ENCODE data around the gene MAZ.
A peak's percentile ranks its signal among the peaks of the same experiment; 100 is the strongest.

Gene MAZ

GRCh38 chr16:29807426-29808218, 1.3 kb downstream of the MAZ start:
- Histone ChIP-seq H3K27me3 (replicated peaks; ENCODE audit: control insufficient read depth, insufficient read depth, low read length) (no peaks in the 10 kb centered on the region), H3K36me3 (ENCODE audit: control insufficient read depth, insufficient read depth, low read length) (peaks cover 15% of the 10 kb centered on the region), H3K4me3 (replicated peaks; ENCODE audit: low read depth, low read length) (peak overlapping the region; percentile 86)
- DNase-seq (ENCODE audit: extremely low read depth, insufficient read length) = peak; percentile 91
- TF ChIP-seq CTCF (IDR thresholded peaks at IDR 0.05; ENCODE audit: insufficient read depth, low read length, poor library complexity, severe bottlenecking) = peak; percentile 68

GRCh38 chr16:29808219-29808900, 2.0 kb downstream of the MAZ start:
- Histone ChIP-seq H3K4me3 (replicated peaks; ENCODE audit: low read depth, low read length) (peak overlapping the region; percentile 86), H3K36me3 (ENCODE audit: control insufficient read depth, insufficient read depth, low read length) (peaks cover 15% of the 10 kb centered on the region), H3K27me3 (replicated peaks; ENCODE audit: control insufficient read depth, insufficient read depth, low read length) (no peaks in the 10 kb centered on the region)
- TF ChIP-seq CTCF (IDR thresholded peaks at IDR 0.05; ENCODE audit: insufficient read depth, low read length, poor library complexity, severe bottlenecking) = no peak
- no peak for DNase-seq (ENCODE audit: extremely low read depth, insufficient read length)

GRCh38 chr16:29809031-29809747, 2.9 kb downstream of the MAZ start:
- no peak for TF ChIP-seq CTCF (IDR thresholded peaks at IDR 0.05; ENCODE audit: insufficient read depth, low read length, poor library complexity, severe bottlenecking)
- Histone ChIP-seq H3K27me3 (replicated peaks; ENCODE audit: control insufficient read depth, insufficient read depth, low read length) (no peaks in the 10 kb centered on the region), H3K4me3 (replicated peaks; ENCODE audit: low read depth, low read length) (peak overlapping the region; percentile 86), H3K36me3 (ENCODE audit: control insufficient read depth, insufficient read depth, low read length) (peaks cover 15% of the 10 kb centered on the region)
- no peak for DNase-seq (ENCODE audit: extremely low read depth, insufficient read length)

GRCh38 chr16:29809850-29810698, 3.7 kb downstream of the MAZ start:
- DNase-seq (ENCODE audit: extremely low read depth, insufficient read length) = no peak

More at GRCh38 chr16:29809850-29810698, 3.7 kb downstream of the MAZ start:
- peak overlapping the region; percentile 35; the same call in 1 of the 2 replicates for H3K4me3 ChIP-seq (replicated peaks; ENCODE audit: low read depth, low read length)
- H3K36me3 ChIP-seq (ENCODE audit: control insufficient read depth, insufficient read depth, low read length) = peaks cover 15% of the 10 kb centered on the region
- no peak for TF ChIP-seq CTCF (IDR thresholded peaks at IDR 0.05; ENCODE audit: insufficient read depth, low read length, poor library complexity, severe bottlenecking)
- H3K27me3 ChIP-seq (replicated peaks; ENCODE audit: control insufficient read depth, insufficient read depth, low read length) = no peaks in the 10 kb centered on the region

Data from GM06990 (cell line).